HG02798 (cell line): ENCODE results near the gene CDX4.
"Not testable (repeated sequence)": the region's sequence is repeated elsewhere in the genome, so short reads cannot be mapped to it uniquely, and the experiment has no call there.

Source experiments
- ATAC-seq: cut with Tn5 transposase; IDR thresholded peaks from one replicate; pipeline ENCODE4 v1.9.1; 2021; ENCODE audit warnings: mild to moderate bottlenecking; ENCODE audit not compliant: unreplicated experiment, poor library complexity

CDX4 gene

GRCh38 chrX:73446831-73447230, at the start of gene CDX4:
Gene CDX4, plus strand, starts transcription at chrX:73447053. Its CDS starts 201 bp downstream, at chrX:73447254.
- ATAC-seq, result no peak

- ATAC-seq, result no peak
These were observed 48.5 kb upstream of the CDX4 start for GRCh38 chrX:73398185-73398914.

GRCh38 chrX:73400136-73400748, 46.6 kb upstream of the CDX4 start:
- no peak for ATAC-seq

GRCh38 chrX:73401591-73402266, 45.1 kb upstream of the CDX4 start:
- no peak for ATAC-seq

GRCh38 chrX:73412930-73413329, 33.9 kb upstream of the CDX4 start:
- ATAC-seq, result no peak

GRCh38 chrX:73447311-73447794, 500 bp downstream of the CDX4 start:
- ATAC-seq, result no peak

- no peak for ATAC-seq
These were observed 1.5 kb downstream of the CDX4 start for GRCh38 chrX:73448379-73448778.

GRCh38 chrX:73455171-73455570, 8.3 kb downstream of the CDX4 start:
- no peak for ATAC-seq

GRCh38 chrX:73457306-73457705, 10.5 kb downstream of the CDX4 start:
- ATAC-seq, result no peak

- ATAC-seq, result no peak
These were observed 21.5 kb downstream of the CDX4 start for GRCh38 chrX:73468376-73468775.

GRCh38 chrX:73478961-73479360, 32.1 kb downstream of the CDX4 start:
- ATAC-seq, result no peak

GRCh38 chrX:73481521-73481920, 34.7 kb downstream of the CDX4 start:
- no peak for ATAC-seq

GRCh38 chrX:73490661-73491060, 43.8 kb downstream of the CDX4 start:
- no peak for ATAC-seq

- ATAC-seq, result not testable (repeated sequence)
These were observed 45.3 kb downstream of the CDX4 start for GRCh38 chrX:73492178-73492577.
